ENCODE measurements around the gene MDM2.
"Not testable (repeated sequence)": the region's sequence is repeated elsewhere in the genome, so short reads cannot be mapped to it uniquely, and the experiment has no call there.

Gene MDM2

GRCh38 chr12:68785358-68785757, 22.6 kb upstream of the MDM2 start:
- in situ Hi-C loops (cut with MboI; ENCODE audit: low sequenced_read_pairs): no loop called here

GRCh38 chr12:68785823-68786222, 22.2 kb upstream of the MDM2 start:
- in situ Hi-C loops (cut with MboI; ENCODE audit: low sequenced_read_pairs): no loop called here

GRCh38 chr12:68786929-68787328, 21.0 kb upstream of the MDM2 start:
- in situ Hi-C loops (cut with MboI; ENCODE audit: low sequenced_read_pairs): no loop called here

GRCh38 chr12:68788554-68789143, 19.3 kb upstream of the MDM2 start:
- in situ Hi-C loops (cut with MboI; ENCODE audit: low sequenced_read_pairs): no loop called here

GRCh38 chr12:68789144-68789878, 18.7 kb upstream of the MDM2 start:
- in situ Hi-C loops (cut with MboI; ENCODE audit: low sequenced_read_pairs): no loop called here

GRCh38 chr12:68790081-68790951, 17.7 kb upstream of the MDM2 start:
- in situ Hi-C loops (cut with MboI; ENCODE audit: low sequenced_read_pairs): no loop called here

GRCh38 chr12:68790952-68791234, 17.1 kb upstream of the MDM2 start:
- in situ Hi-C loops (cut with MboI; ENCODE audit: low sequenced_read_pairs): no loop called here

- in situ Hi-C loops (cut with MboI; ENCODE audit: low sequenced_read_pairs): no loop called here
These were observed 16.0 kb upstream of the MDM2 start for GRCh38 chr12:68791897-68792481.

- in situ Hi-C loops (cut with MboI; ENCODE audit: low sequenced_read_pairs): no loop called here
These were observed 15.0 kb upstream of the MDM2 start for GRCh38 chr12:68792952-68793351.

- in situ Hi-C loops (cut with MboI; ENCODE audit: low sequenced_read_pairs): no loop called here
These were observed 14.5 kb upstream of the MDM2 start for GRCh38 chr12:68793436-68793835.

- in situ Hi-C loops (cut with MboI; ENCODE audit: low sequenced_read_pairs): no loop called here
These were observed 13.9 kb upstream of the MDM2 start for GRCh38 chr12:68793975-68794652.

GRCh38 chr12:68794653-68795251, 13.2 kb upstream of the MDM2 start:
- in situ Hi-C loops (cut with MboI; ENCODE audit: low sequenced_read_pairs): no loop called here

GRCh38 chr12:68796399-68796798, 11.6 kb upstream of the MDM2 start:
- in situ Hi-C loops (cut with MboI; ENCODE audit: low sequenced_read_pairs): no loop called here

GRCh38 chr12:68798882-68799234, 9.1 kb upstream of the MDM2 start:
- in situ Hi-C loops (cut with MboI; ENCODE audit: low sequenced_read_pairs): no loop called here

GRCh38 chr12:68800294-68800693, 7.7 kb upstream of the MDM2 start:
- in situ Hi-C loops (cut with MboI; ENCODE audit: low sequenced_read_pairs): no loop called here

GRCh38 chr12:68801124-68801523, 6.9 kb upstream of the MDM2 start:
- in situ Hi-C loops (cut with MboI; ENCODE audit: low sequenced_read_pairs): not testable (repeated sequence)

- in situ Hi-C loops (cut with MboI; ENCODE audit: low sequenced_read_pairs): not testable (repeated sequence)
These were observed 5.6 kb upstream of the MDM2 start for GRCh38 chr12:68802372-68802745.

GRCh38 chr12:68802911-68803651, 4.9 kb upstream of the MDM2 start:
- in situ Hi-C loops (cut with MboI; ENCODE audit: low sequenced_read_pairs): not testable (repeated sequence)

- in situ Hi-C loops (cut with MboI; ENCODE audit: low sequenced_read_pairs): no loop called here
These were observed 3.9 kb upstream of the MDM2 start for GRCh38 chr12:68803948-68804656.
